Measurements from ENCODE around the gene HAAO. TPM values are rescaled to one million over a fixed set of nuclear protein-coding genes. Genes with fewer than 3 reads are reported as not detected.
A peak's percentile ranks its signal among the peaks of the same experiment; 100 is the strongest.
"Not testable (repeated sequence)": the region's sequence is repeated elsewhere in the genome, so short reads cannot be mapped to it uniquely, and the experiment has no call there.

HAAO gene
- total RNA-seq, 1 experiment from 2014 or later, result not detected

DNA sequence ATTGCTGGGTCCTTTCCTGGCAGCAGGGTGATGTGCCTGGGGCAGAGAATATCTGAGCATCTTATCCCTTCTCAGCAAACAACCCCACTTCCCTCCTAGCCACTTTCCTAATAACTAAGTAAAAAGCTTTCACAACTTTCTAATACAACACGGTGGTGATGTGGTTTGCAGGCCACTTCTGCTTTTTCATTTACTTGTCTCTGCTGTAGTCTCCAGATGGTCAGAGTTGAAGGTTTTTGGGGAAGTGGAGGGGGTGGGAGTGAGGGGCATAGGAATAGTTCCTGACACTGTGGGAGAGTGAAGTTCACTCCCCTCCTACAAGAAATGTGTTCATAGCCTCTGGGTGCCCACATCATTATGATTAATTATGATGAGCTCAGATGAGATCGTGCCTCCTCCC lies 40.1 kb downstream of the HAAO start:
- DNase-seq (ENCODE audit: low read depth), result no peak

GRCh38 chr2:42748840-42749239 lies 43.5 kb downstream of the HAAO start:
- DNase-seq (ENCODE audit: low read depth), result no peak

DNA sequence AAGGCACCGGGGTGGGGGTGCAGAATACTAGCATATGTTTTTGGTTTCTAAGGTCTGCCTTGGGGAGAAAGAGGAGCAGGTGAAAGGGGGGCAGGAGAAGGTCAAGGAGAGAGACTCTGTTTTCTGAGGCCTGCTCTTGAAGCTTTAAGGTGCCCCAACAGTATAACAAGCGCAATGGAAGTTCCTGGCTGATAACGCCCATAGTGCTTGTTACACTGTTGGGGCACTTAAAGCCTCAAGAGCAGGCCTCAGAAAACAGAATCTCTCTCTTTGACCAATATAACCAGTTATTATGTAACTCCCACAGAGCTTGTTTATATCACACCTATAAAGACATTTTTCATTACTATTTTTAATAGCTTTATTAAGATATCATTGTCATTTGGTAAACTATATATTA lies 45.0 kb downstream of the HAAO start:
- no peak for DNase-seq (ENCODE audit: low read depth)

DNA sequence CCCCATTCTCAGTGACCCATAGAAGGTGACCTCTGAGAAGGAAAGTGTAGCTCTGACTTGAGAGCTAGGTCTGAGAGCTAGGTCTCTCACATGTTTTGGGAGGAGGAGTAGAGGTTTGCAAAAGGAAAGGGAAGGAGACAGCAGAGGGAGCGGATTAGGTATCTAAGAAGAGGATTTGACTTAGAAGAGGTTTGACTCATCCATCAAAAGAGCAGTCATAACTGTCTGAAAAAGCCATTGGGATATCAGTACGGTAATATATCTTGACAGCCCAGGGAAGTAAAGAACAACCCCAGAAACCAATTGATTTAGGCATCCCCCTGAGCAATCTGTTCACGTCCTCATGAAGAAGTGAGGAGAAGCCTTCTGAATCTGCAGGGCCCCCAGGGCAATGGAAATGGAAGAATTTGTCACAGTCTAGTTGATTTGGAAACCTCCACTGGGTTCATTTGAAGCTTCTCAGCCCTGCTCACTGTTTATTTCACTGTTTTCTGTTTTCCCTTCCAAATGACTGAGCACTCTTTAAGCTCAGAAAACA lies 47.8 kb downstream of the HAAO start:
- no peak for DNase-seq (ENCODE audit: low read depth)

- peak; percentile 69 for DNase-seq (ENCODE audit: low read depth)
These were observed 48.8 kb downstream of the HAAO start for GRCh38 chr2:42743659-42743990.

- DNase-seq (ENCODE audit: low read depth), result no peak
These were observed 49.4 kb downstream of the HAAO start for GRCh38 chr2:42742740-42743658.

DNA sequence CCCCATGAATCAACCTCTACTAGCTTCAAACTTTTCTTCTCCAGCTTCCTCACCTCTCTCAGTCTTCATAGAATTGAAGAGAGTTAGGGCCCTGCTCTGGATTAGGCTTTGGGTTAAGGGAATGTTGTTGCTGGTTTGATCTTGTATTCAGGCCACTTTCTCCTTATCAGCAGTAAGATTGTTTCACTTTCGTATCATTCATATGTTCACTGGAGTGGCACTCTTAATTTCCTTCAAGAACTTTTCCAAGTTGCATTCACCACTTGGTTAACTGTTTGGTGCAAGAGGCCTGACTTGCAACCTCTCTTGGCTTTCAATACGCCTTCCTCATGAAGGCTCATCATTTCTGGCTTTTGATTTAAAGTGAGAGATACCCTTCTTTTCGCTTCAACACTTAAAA lies 51.2 kb downstream of the HAAO start:
- DNase-seq (ENCODE audit: low read depth), result no peak

DNA sequence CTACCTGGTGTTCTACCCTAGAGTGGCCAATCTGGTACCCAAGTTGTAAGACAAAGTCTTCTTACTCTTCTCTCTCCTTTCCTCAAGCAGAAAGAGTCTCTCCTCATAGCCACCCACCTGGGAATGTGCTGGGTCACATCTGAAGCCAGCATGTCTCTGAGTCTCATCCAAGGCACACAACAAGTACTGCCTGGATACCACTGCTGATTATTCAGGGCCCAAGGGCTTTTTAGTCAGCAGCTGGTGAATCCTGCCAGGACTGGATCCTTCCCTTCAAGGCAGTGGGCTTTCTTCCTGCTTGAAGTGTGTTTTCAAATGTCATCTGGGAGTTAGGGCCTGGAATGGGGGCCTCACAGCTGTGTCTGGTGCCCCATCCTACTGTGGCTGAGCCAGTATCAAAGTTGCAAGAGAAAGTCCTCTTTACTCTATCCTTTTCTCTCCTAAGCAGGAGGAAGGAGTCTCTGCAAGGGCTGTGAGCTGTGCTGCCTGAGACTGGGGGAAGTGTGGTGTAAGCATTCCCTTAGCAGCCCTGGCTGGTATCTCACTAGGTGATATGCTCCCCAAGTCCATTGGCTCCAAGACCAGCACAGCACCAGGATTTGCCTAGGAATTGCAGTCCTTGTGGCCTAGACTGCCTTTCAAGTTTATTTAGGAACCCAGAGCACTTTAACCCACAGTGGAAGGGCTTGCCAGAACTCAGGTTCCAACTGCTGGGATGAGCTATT lies 55.6 kb downstream of the HAAO start:
- no peak for DNase-seq (ENCODE audit: low read depth)

DNA sequence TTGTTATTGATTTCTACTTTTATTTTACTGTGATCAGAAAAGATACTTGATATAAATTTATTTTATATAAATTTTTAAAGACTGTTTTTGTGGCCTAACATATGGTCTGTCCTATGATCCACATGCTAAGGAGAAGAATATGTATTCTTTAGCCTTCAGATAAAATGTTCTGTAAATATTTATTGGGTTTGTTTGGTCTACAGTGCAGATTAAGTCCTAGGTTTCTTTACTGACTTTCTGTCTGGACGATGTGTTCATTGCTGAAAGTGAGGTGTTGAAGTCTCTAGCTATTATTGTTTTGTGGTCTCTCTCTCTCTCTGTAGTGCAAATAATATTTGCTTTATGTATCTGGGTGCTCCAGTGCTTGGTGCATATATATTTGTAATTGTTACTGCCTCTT lies 58.5 kb downstream of the HAAO start:
- no peak for DNase-seq (ENCODE audit: low read depth)

GRCh38 chr2:42731316-42731715 lies 61.1 kb downstream of the HAAO start:
- not testable (repeated sequence) for DNase-seq (ENCODE audit: low read depth)

DNA sequence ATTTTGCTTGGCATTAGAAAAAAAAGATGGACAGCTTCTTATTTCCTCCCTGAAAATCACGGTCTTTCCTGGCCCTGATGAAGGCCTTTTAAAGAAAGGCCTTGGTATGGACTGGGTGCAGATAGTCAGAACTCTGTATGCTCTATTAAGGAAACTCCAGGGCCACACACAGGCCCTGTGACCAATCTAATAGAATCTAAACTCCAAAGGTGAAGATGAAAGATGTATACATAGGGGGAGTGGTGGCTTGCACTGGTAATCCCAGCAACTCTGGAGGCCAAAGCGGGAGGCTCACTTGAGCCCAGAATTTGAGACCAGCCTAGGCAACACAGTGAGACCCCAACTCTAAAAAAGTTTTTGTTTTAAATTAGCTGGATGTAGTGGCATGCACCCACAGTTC lies 65.7 kb downstream of the HAAO start:
- DNase-seq (ENCODE audit: low read depth), result no peak

- no peak for DNase-seq (ENCODE audit: low read depth)
These were observed 66.7 kb downstream of the HAAO start for GRCh38 chr2:42725657-42726056.

- DNase-seq (ENCODE audit: low read depth), result no peak
These were observed 67.5 kb downstream of the HAAO start for GRCh38 chr2:42724886-42725285.

GRCh38 chr2:42723465-42723864 lies 68.9 kb downstream of the HAAO start:
- DNase-seq (ENCODE audit: low read depth), result no peak

DNA sequence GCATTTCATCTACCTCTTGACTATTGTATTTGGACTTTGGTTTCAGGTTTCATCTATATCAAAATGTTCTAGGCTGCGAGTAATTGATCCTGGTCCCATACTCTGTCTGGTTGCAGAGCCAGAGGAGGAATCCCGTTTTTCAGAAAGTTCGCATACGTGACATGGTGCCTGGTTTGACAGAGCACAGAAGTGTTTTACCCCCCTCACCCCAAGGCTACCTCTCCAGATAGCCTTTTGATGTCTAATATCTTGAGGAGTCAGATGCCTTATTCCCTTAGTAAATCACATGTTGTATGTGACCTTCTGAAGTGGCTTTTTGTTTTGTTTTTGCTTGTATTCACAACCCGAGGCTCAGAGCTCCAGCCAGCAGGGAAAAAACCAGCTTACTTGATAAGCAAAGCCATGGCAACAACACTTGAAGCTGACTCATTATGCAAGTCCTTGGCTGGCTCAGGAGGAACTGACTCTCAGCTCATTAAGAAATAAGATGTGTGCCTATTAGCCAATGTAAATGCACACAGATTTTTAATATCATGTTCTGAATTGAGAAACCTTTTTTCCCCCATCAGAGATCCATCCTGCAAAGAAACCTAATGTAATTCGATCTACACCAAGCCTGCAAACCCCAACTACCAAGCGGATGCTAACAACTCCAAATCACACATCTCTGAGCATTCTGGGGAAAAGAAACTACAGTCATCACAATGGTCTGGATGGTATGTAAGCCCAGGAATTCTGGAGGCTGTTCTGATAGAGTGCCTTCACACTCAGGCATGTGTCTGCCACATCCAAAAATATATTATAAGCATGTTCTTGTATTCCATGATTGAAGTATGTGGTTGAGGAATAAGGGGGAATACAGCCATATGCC lies 69.8 kb downstream of the HAAO start:
- DNase-seq (ENCODE audit: low read depth), result peak; percentile 67

- no peak for DNase-seq (ENCODE audit: low read depth)
These were observed 70.5 kb downstream of the HAAO start for GRCh38 chr2:42721898-42722297.

Other genes with a start within 250 kb of the HAAO start
- gene MTA3, start 224.0 kb downstream of the HAAO start, total RNA-seq (2014; rRNA removed), result 18.3 and 18.8 TPM in 2 replicates
- gene OXER1, start 28.4 kb downstream of the HAAO start, total RNA-seq (2014; rRNA removed), result 0.13 and 0.52 TPM in 2 replicates